Progenitor cell of endocrine pancreas (in vitro differentiated cells): ENCODE measurements around the gene ANO2. TPM values are rescaled to one million over a fixed set of nuclear protein-coding genes. Genes with fewer than 3 reads are reported as not detected.

Experiments
- DNase-seq: peaks from one replicate; pipeline ENCODE4 v3.0.0; 2021; ENCODE audit warnings: low spot score; ENCODE audit not compliant: unreplicated experiment
- H3K27ac Mint-ChIP-seq: 2 replicates; pipeline ENCODE4 v1.8.0; 2021; ENCODE audit warnings: mild to moderate bottlenecking, moderate library complexity, mixed read lengths
- H3K27me3 Mint-ChIP-seq: 2 replicates; pipeline ENCODE4 v1.8.0; 2021; ENCODE audit warnings: mixed read lengths
- H3K36me3 Mint-ChIP-seq: 2 replicates; pipeline ENCODE4 v1.8.0; 2022; ENCODE audit warnings: mixed read lengths; ENCODE audit not compliant: insufficient read depth
- H3K4me1 Mint-ChIP-seq: 2 replicates; pipeline ENCODE4 v1.8.0; 2021; ENCODE audit warnings: low read depth, mixed read lengths
- H3K4me3 Mint-ChIP-seq: 2 replicates; pipeline ENCODE4 v1.8.0; 2021; ENCODE audit warnings: low read depth, mild to moderate bottlenecking, moderate library complexity, mixed read lengths
- H3K9me3 Mint-ChIP-seq: 2 replicates; pipeline ENCODE4 v1.8.0; 2021; ENCODE audit warnings: low read depth, mixed read lengths
- total RNA-seq: library from RNA; stranded (reverse); gene quantifications from 2 replicates; pipeline ENCODE4 v1.2.1, GENCODE V29; 2021
- TF ChIP-seq, protein P1 (sequence below): fragments of 200-600 bp; sonication (generic); IDR thresholded peaks from one replicate; pipeline ENCODE4 v1.5.0; 2021; ENCODE audit warnings: antibody characterized with exemption, mild to moderate bottlenecking; ENCODE audit not compliant: unreplicated experiment

Gene ANO2
- total RNA-seq, 1 donor from 2014 or later, result 2.8 TPM

DNA sequence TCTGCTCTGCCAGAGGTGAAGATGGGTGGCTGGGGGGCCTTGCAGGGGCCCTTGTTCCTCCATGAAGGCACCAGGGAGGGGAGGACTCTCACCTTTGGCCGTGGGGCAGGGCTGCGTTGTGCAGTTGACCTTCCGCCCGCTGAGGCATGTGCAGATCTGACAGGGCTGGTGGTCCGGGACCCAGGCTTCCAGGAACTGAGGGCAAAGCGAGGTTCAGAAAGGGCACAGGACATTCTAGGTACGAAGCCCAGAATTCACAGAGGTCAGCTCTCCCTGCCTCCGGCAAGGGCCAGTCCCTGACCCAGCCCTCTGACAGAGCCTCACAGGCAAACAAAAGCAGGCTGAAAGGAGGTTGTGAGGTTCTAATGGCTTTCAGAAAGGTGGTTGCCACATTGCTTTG, 40.4 kb upstream of the ANO2 start:
- H3K9me3 Mint-ChIP-seq, result no peaks in the 10 kb centered on the region
- H3K4me1 Mint-ChIP-seq, result peaks cover 5% of the 10 kb centered on the region
- H3K27me3 Mint-ChIP-seq, result peaks cover 4% of the 10 kb centered on the region
- no peak overlapping the region for H3K27ac Mint-ChIP-seq
- no peak overlapping the region for H3K4me3 Mint-ChIP-seq
- no peaks in the 10 kb centered on the region for H3K36me3 Mint-ChIP-seq
- DNase-seq, result no peak
- TF ChIP-seq, protein P1, sequence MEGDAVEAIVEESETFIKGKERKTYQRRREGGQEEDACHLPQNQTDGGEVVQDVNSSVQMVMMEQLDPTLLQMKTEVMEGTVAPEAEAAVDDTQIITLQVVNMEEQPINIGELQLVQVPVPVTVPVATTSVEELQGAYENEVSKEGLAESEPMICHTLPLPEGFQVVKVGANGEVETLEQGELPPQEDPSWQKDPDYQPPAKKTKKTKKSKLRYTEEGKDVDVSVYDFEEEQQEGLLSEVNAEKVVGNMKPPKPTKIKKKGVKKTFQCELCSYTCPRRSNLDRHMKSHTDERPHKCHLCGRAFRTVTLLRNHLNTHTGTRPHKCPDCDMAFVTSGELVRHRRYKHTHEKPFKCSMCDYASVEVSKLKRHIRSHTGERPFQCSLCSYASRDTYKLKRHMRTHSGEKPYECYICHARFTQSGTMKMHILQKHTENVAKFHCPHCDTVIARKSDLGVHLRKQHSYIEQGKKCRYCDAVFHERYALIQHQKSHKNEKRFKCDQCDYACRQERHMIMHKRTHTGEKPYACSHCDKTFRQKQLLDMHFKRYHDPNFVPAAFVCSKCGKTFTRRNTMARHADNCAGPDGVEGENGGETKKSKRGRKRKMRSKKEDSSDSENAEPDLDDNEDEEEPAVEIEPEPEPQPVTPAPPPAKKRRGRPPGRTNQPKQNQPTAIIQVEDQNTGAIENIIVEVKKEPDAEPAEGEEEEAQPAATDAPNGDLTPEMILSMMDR, result no peak

DNA sequence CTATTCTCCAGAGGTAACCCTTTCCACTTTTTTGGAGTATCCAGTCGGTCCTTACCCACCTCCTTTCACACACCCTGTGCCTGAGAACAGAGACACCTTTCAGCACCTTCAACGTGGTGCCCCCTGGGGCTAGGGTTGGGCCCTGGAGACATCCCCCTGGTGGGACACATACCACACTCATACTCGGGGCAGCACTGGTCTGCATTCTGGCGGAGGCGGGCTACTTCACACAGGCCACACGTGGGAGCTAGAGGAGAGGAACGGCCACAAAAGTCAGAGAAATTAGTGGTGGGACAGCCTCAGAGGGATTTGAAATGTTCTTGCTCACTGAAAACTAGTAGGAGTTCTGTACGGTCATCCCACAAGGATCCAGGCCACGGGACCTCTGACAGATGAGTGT, 39.8 kb upstream of the ANO2 start:
- TF ChIP-seq, protein P1, result no peak

DNA sequence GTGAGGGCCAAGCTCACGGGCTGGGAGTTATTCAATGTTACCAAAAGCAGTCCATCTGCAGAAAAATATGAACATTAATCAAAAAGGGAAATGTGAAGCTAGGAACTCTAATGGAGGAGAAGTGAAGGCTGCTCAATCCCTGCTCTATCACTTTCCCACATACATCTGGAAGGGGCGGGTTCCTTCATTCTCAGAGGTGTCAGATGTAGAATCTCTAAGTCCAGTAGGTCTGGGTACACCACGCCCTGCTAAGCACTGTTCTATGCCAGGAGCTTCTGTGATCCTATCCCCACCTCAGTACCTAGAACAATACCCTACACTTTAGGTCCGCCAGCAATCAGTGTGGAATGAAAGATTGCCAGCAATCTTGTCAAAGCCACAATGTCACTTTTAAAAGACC, 37.0 kb upstream of the ANO2 start:
- peaks cover 5% of the 10 kb centered on the region for H3K4me1 Mint-ChIP-seq

More for the DNA sequence above, 39.8 kb upstream of the ANO2 start:
- no peak overlapping the region for H3K27ac Mint-ChIP-seq
- H3K9me3 Mint-ChIP-seq, result no peaks in the 10 kb centered on the region
- DNase-seq, result no peak
- H3K36me3 Mint-ChIP-seq, result no peaks in the 10 kb centered on the region
- H3K4me3 Mint-ChIP-seq, result no peak overlapping the region
- H3K27me3 Mint-ChIP-seq, result peaks cover 4% of the 10 kb centered on the region
- H3K4me1 Mint-ChIP-seq, result peaks cover 5% of the 10 kb centered on the region

DNA sequence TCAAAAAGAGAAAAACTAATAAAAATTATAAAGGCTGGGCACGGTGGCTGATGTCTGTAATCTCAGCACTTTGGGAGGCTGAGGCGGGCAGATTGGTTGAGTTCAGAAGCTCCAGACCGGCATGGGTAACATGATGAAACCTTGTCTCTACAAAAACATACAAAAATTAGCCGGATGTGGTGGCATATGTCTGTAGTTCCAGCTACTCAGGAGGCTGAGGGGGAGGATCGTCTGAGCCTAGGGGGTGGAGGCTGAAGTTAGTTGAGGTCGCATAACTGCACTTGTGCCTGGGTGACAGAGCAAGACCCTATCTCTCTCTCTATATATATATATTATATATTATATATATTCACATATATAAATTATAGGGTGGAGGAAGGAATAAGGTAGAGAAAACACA, 32.5 kb upstream of the ANO2 start:
- Mint-ChIP-seq H3K4me3 (no peak overlapping the region), H3K27me3 (peaks cover 24% of the 10 kb centered on the region), H3K36me3 (no peaks in the 10 kb centered on the region), H3K27ac (no peak overlapping the region), H3K4me1 (no peaks in the 10 kb centered on the region), H3K9me3 (no peaks in the 10 kb centered on the region)
- no peak for DNase-seq
- TF ChIP-seq, protein P1, result no peak

More for the DNA sequence above, 37.0 kb upstream of the ANO2 start:
- TF ChIP-seq, protein P1, result no peak
- no peak for DNase-seq
- no peaks in the 10 kb centered on the region for H3K36me3 Mint-ChIP-seq
- peaks cover 5% of the 10 kb centered on the region for H3K27me3 Mint-ChIP-seq
- H3K27ac Mint-ChIP-seq, result no peak overlapping the region
- H3K4me3 Mint-ChIP-seq, result no peak overlapping the region
- H3K9me3 Mint-ChIP-seq, result no peaks in the 10 kb centered on the region

DNA sequence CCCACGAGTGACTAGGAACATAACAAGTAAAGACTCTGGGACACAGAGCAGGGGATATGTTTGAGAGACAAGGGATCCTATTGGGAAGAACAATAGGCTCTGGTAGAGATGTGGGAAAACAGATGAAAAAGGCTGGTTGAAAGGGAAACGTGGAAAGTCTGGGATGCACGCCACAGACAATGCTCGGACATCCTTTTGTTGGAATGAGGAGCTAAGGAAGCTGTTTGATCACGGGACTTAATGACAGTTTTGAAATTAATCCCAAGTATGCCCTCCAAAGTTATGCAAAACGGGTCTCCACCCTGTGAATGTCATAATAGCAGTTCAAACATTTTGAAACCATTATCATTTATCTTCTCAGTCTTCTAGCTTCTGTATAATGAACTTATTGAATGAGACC, 31.7 kb upstream of the ANO2 start:
- Mint-ChIP-seq H3K4me3 (no peak overlapping the region), H3K4me1 (no peaks in the 10 kb centered on the region), H3K27ac (no peak overlapping the region), H3K9me3 (no peaks in the 10 kb centered on the region), H3K27me3 (peaks cover 30% of the 10 kb centered on the region), H3K36me3 (no peaks in the 10 kb centered on the region)
- DNase-seq, result no peak
- TF ChIP-seq, protein P1, result no peak
